ENCODE results near the gene SMU1. TPM values are rescaled to one million over a fixed set of nuclear protein-coding genes. Genes with fewer than 3 reads are reported as not detected.

Gene SMU1
- total RNA-seq = 10 to 100 TPM in 2 of 4 donors, 1 to 10 TPM in 2; 7.2 to 14.6 (median 10.4) TPM

DNA sequence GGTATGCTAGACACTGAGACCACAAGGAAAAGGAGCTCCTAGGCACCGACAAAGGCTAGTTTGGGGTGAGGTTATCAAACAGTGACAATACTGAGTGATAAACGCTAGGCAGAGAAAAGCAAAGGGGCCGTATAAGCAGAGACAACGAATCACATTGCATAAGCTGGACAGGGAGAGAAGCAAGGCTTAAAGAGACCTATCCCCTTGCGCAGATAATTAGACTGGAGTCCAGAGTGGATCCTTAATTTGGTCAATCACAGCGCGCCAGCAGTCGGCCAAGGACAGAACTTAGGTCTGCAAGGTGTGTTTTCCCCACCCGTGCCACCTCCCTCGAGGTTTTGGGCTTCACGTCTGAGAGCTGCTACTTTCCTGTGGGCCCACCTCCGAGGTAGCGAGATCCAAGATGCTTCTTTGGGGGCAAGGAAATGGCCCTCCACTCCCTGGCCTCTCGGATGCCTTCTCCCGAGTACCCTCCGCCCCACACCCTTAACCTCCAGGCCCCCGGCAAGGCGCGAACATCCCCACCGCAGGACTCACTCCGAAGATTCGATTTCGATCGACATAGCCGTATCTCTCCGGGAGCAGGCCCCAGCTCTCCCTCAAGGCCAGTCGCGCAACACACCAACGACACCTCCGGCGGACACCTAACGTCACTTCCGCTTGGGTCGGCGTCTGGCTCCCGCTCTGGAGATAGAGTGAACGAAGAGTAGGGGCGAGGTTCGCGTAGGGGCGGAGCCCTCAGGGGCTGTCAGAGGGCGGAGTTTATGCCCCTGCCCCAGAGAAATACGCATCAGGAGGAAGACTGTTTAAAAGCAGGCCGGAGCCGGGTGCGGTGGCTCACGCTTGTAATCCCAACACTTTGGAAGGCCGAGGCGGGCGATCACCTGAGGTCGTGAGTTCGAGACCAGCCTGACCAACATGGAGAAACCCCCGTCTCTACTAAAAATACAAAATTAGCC is at the start of gene SMU1:
Gene SMU1 (minus strand): TSS at position 629 of the 959 bp plus-strand sequence. CDS start 66 bp downstream, at position 563.
- Histone ChIP-seq H3K27ac (peak within 1 kb of the TSS; percentile 88 to 97 (median 94)), H3K4me3 (peak within 1 kb of the TSS; percentile 65 to 90 (median 80)), H3K36me3 (peaks cover 0 to 23% (median 10%) of the 10 kb centered on the region in 4 donors), H3K27me3 (no peaks in the 10 kb centered on the region), H3K9me3 (no peaks in the 10 kb centered on the region), H3K4me1 (peaks cover 0 to 25% (median 11%) of the 10 kb centered on the region in 4 donors)
- intact Hi-C loops (cut with DNase I; ENCODE audit: low total_unique reads) (loop anchor here (5.0 kb wide), 1 partner anchor 91 kb away; the partner anchor contains the start of gene B4GALT1), in situ Hi-C loops (cut with MboI; ENCODE audit: low pct_ligation_motif_present in 1 of 4, low pct_unique_long_range_greater_than_20kb in 1 of 4, low sequenced_read_pairs in 3 of 4) (loop anchor here in 2 of 4 donors (5.0 to 10.0 kb wide), 2 partner anchors 91 to 148 kb away; partner anchors contain the start of gene B4GALT1 (in 1 of the 2))
- TF ChIP-seq EP300 (IDR thresholded peaks at IDR 0.05; ENCODE audit: low read depth) = no peak
- TF ChIP-seq POLR2AphosphoS5 (IDR thresholded peaks at IDR 0.05) = peak; percentile 86 to 92 (median 91)
- TF ChIP-seq POLR2A (IDR thresholded peaks at IDR 0.05) = peak; percentile 91
- peak; percentile 97 for DNase-seq
- WGBS, 2 donors (ENCODE audit: low coverage in 1 of 2) = 0% methylated on average over 4 to 53 of the region's 53 CpGs

DNA sequence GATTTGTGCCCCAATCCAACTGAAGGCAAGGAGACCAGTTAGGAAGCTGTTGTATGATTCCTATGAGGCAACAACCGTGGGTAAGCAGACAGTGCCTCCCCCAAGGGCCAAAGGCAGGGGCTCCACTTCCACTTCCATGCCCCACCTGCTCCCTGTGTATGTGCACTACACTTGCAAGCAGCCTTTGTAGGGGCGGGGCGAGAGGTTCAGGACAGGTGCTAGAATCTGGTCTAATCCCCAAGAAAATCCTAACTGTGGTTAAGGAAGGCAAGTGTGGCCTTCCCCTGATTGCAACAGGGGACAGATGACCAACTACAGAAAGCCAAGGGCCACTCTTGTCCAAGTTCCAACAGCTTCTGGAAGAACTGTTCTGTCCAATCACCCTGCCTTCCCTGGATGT is 49.0 kb upstream of the SMU1 start:
- no peak for DNase-seq
- TF ChIP-seq POLR2AphosphoS5 (IDR thresholded peaks at IDR 0.05) = no peak
- no peak for TF ChIP-seq POLR2A (IDR thresholded peaks at IDR 0.05)
- no peak for TF ChIP-seq EP300 (IDR thresholded peaks at IDR 0.05; ENCODE audit: low read depth)
- TF ChIP-seq, protein P1, sequence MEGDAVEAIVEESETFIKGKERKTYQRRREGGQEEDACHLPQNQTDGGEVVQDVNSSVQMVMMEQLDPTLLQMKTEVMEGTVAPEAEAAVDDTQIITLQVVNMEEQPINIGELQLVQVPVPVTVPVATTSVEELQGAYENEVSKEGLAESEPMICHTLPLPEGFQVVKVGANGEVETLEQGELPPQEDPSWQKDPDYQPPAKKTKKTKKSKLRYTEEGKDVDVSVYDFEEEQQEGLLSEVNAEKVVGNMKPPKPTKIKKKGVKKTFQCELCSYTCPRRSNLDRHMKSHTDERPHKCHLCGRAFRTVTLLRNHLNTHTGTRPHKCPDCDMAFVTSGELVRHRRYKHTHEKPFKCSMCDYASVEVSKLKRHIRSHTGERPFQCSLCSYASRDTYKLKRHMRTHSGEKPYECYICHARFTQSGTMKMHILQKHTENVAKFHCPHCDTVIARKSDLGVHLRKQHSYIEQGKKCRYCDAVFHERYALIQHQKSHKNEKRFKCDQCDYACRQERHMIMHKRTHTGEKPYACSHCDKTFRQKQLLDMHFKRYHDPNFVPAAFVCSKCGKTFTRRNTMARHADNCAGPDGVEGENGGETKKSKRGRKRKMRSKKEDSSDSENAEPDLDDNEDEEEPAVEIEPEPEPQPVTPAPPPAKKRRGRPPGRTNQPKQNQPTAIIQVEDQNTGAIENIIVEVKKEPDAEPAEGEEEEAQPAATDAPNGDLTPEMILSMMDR (IDR thresholded peaks at IDR 0.05) = no peak
- 33 to 83% methylated on average over 1 to 3 of the region's 3 CpGs for WGBS, 2 donors (ENCODE audit: low coverage in 1 of 2)
- in situ Hi-C loops (cut with MboI; ENCODE audit: low pct_ligation_motif_present in 1 of 4, low pct_unique_long_range_greater_than_20kb in 1 of 4, low sequenced_read_pairs in 3 of 4) (no loop called here), intact Hi-C loops (cut with DNase I; ENCODE audit: low total_unique reads) (no loop called here)
- Histone ChIP-seq H3K4me3 (no peak overlapping the region), H3K36me3 (no peaks in the 10 kb centered on the region), H3K4me1 (peaks cover 12 to 34% (median 18%) of the 10 kb centered on the region in 4 donors), H3K27ac (no peak overlapping the region), H3K9me3 (no peaks in the 10 kb centered on the region), H3K27me3 (no peaks in the 10 kb centered on the region)

DNA sequence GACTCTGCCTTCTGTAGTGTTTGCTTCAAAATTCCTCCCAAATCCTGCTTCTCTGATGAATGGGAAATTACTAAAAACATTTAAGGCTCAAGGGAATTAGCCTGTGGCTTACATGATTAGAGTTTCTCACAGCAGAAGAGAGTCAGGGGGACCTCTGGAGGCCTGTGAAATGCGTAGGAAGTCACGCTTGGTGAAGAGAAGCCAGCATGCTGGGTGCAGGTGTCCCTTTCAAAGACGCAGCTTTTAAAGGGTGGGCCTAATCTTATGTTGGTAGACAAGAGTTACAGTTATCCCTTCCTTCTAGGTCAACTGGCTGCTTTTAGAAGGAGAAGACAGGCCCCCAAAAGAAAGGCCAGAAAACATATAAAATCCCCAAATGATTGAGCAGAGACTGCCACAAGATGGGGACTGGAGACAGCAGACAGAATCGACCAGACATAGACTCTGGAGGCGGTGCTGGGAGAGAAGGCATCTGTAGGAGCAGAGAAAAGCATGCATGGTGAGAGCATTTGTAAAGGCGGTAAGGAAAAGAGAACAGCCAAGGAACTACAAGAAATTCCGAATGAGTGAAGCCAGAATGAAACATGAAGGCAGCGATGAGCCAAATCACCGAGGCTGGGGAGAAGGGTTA is 48.4 kb upstream of the SMU1 start:
- H3K4me1 ChIP-seq = peaks cover 9 to 28% (median 12%) of the 10 kb centered on the region in 4 donors
- H3K27ac ChIP-seq = no peak overlapping the region
- H3K9me3 ChIP-seq = no peaks in the 10 kb centered on the region
- 81 to 94% methylated on average over 5 to 9 of the region's 9 CpGs for WGBS, 2 donors (ENCODE audit: low coverage in 1 of 2)
- H3K4me3 ChIP-seq = no peak overlapping the region
- no peak for DNase-seq
- TF ChIP-seq POLR2A (IDR thresholded peaks at IDR 0.05) = no peak
- TF ChIP-seq EP300 (IDR thresholded peaks at IDR 0.05; ENCODE audit: low read depth) = no peak
- H3K36me3 ChIP-seq = no peaks in the 10 kb centered on the region
- H3K27me3 ChIP-seq = no peaks in the 10 kb centered on the region
- in situ Hi-C loops (cut with MboI; ENCODE audit: low pct_ligation_motif_present in 1 of 4, low pct_unique_long_range_greater_than_20kb in 1 of 4, low sequenced_read_pairs in 3 of 4) = no loop called here
- intact Hi-C loops (cut with DNase I; ENCODE audit: low total_unique reads) = no loop called here

DNA sequence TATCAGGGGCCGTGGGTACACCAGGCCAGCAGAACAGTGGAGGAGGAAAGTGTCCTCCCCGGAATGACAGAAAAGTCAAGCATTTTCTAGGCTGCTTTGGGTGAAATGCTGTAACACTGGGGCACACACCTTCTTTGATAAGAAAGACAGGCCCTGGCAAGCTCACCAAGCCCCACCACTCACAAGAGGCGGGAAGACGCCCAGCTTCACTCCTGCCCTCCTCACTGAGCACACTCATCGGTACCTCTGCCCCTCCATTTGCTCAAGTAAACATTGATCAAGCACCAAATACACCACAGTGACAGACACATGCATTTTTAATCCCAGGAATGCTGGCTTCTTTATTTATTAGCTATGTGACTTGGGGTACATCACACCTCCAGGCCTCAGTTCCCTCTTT is 47.6 kb upstream of the SMU1 start:
- no peaks in the 10 kb centered on the region for H3K9me3 ChIP-seq
- no peaks in the 10 kb centered on the region for H3K36me3 ChIP-seq
- WGBS, 2 donors (ENCODE audit: low coverage in 1 of 2) = 94% methylated on average over 5 of the region's 5 CpGs; no CpG with 5 or more reads in 1 of the 2 donors
- H3K4me1 ChIP-seq = peaks cover 2 to 20% (median 5%) of the 10 kb centered on the region in 4 donors
- no peaks in the 10 kb centered on the region for H3K27me3 ChIP-seq
- no peak for TF ChIP-seq EP300 (IDR thresholded peaks at IDR 0.05; ENCODE audit: low read depth)
- no peak for TF ChIP-seq POLR2A (IDR thresholded peaks at IDR 0.05)
- no peak for TF ChIP-seq POLR2AphosphoS5 (IDR thresholded peaks at IDR 0.05)
- TF ChIP-seq, protein P1 (IDR thresholded peaks at IDR 0.05) = no peak
- in situ Hi-C loops (cut with MboI; ENCODE audit: low pct_ligation_motif_present in 1 of 4, low pct_unique_long_range_greater_than_20kb in 1 of 4, low sequenced_read_pairs in 3 of 4) (no loop called here), intact Hi-C loops (cut with DNase I; ENCODE audit: low total_unique reads) (no loop called here)
- DNase-seq = no peak
- H3K4me3 ChIP-seq = no peak overlapping the region
- no peak overlapping the region for H3K27ac ChIP-seq
